Activated CD8-positive, alpha-beta memory T cell treated with anti-CD3 and anti-CD28 coated beads, Interleukin-2, amount 50 U/mL, for 4 hours (primary cell): ENCODE results near the gene RGPD3.
"Not testable (repeated sequence)": the region's sequence is repeated elsewhere in the genome, so short reads cannot be mapped to it uniquely, and the experiment has no call there.

Experiments
- DNase-seq: peaks from one replicate; pipeline ENCODE4 v3.0.0-alpha.2; 2020

The RGPD3 gene

GRCh38 chr2:106468107-106468506 lies at the start of gene RGPD3:
Gene RGPD3 (minus strand): TSS chr2:106468413. CDS start chr2:106468288, 125 bp downstream.
- not testable (repeated sequence) for DNase-seq

- DNase-seq, result no peak
Observed at GRCh38 chr2:106517329-106517728, 49.1 kb upstream of the RGPD3 start.

- no peak for DNase-seq
Observed at GRCh38 chr2:106516864-106517263, 48.7 kb upstream of the RGPD3 start.

GRCh38 chr2:106516436-106516835 lies 48.2 kb upstream of the RGPD3 start:
- no peak for DNase-seq

- not testable (repeated sequence) for DNase-seq
Observed at GRCh38 chr2:106514827-106515226, 46.6 kb upstream of the RGPD3 start.

- not testable (repeated sequence) for DNase-seq
Observed at GRCh38 chr2:106513391-106513790, 45.2 kb upstream of the RGPD3 start.

GRCh38 chr2:106511934-106512333 lies 43.7 kb upstream of the RGPD3 start:
- DNase-seq, result not testable (repeated sequence)

GRCh38 chr2:106511476-106511901 lies 43.3 kb upstream of the RGPD3 start:
- DNase-seq, result peak; percentile 18

- not testable (repeated sequence) for DNase-seq
Observed at GRCh38 chr2:106510791-106511190, 42.6 kb upstream of the RGPD3 start.

GRCh38 chr2:106509374-106509770 lies 41.2 kb upstream of the RGPD3 start:
- DNase-seq, result not testable (repeated sequence)

- DNase-seq, result not testable (repeated sequence)
Observed at GRCh38 chr2:106508660-106509373, 40.6 kb upstream of the RGPD3 start.

- not testable (repeated sequence) for DNase-seq
Observed at GRCh38 chr2:106506002-106506687, 37.9 kb upstream of the RGPD3 start.

- DNase-seq, result not testable (repeated sequence)
Observed at GRCh38 chr2:106504787-106505186, 36.6 kb upstream of the RGPD3 start.

- not testable (repeated sequence) for DNase-seq
Observed at GRCh38 chr2:106504192-106504591, 36.0 kb upstream of the RGPD3 start.

- DNase-seq, result not testable (repeated sequence)
Observed at GRCh38 chr2:106502351-106502750, 34.1 kb upstream of the RGPD3 start.

- not testable (repeated sequence) for DNase-seq
Observed at GRCh38 chr2:106500350-106500749, 32.1 kb upstream of the RGPD3 start.

- not testable (repeated sequence) for DNase-seq
Observed at GRCh38 chr2:106498549-106498948, 30.3 kb upstream of the RGPD3 start.

GRCh38 chr2:106492913-106493312 lies 24.7 kb upstream of the RGPD3 start:
- not testable (repeated sequence) for DNase-seq

- not testable (repeated sequence) for DNase-seq
Observed at GRCh38 chr2:106492399-106492798, 24.2 kb upstream of the RGPD3 start.

GRCh38 chr2:106489701-106490100 lies 21.5 kb upstream of the RGPD3 start:
- DNase-seq, result not testable (repeated sequence)

GRCh38 chr2:106487386-106488191 lies 19.4 kb upstream of the RGPD3 start:
- not testable (repeated sequence) for DNase-seq

- DNase-seq, result not testable (repeated sequence)
Observed at GRCh38 chr2:106486551-106487385, 18.6 kb upstream of the RGPD3 start, which contains the start of gene CD8B2. Gene CD8B2 (plus strand): TSS chr2:106487364. CDS start chr2:106487427, 63 bp downstream.
